GM10847 (cell line): ENCODE results near the gene DDIAS.

Source experiments
- POLR2A ChIP-seq: IDR thresholded peaks from 2 replicates; pipeline ENCODE4 v1.6.1; 2011; ENCODE audit not compliant: insufficient read length; ENCODE audit errors: extremely low read depth

The DDIAS gene

GRCh38 chr11:82900277-82901164 lies 1.0 kb upstream of the DDIAS start, which contains the start of gene PRCP:
Gene PRCP (minus strand): TSS chr11:82900430. CDS start chr11:82900402, 28 bp downstream.
- peak; percentile 78 for TF ChIP-seq POLR2A

- no peak for TF ChIP-seq POLR2A
These were observed 468 bp downstream of the DDIAS start for GRCh38 chr11:82901922-82902485.

- TF ChIP-seq POLR2A: no peak
These were observed 1.3 kb downstream of the DDIAS start for GRCh38 chr11:82902880-82903279.

- no peak for TF ChIP-seq POLR2A
These were observed 2.5 kb downstream of the DDIAS start for GRCh38 chr11:82903843-82904586.

GRCh38 chr11:82906236-82906635 lies 4.7 kb downstream of the DDIAS start:
- no peak for TF ChIP-seq POLR2A

DNA sequence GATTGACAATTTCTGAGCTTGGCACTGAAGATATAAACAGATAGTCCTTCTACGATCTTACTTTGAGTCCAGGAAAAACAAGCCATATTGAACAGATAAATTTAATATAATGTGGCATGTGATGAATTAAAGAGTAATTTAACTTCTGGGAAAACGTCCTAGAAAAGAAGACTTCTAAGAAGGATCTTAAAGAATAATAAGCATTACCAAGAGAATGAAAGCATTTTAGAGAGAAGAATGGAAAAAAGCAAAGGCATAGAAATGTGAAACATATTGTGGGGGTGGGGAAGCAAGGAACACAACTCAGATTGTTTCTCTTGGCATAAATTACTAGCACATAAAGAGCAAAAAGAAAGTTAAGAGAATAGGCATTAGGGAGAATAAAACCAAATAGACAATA lies 5.4 kb downstream of the DDIAS start:
- TF ChIP-seq POLR2A: no peak

GRCh38 chr11:82907371-82907770 lies 5.8 kb downstream of the DDIAS start:
- no peak for TF ChIP-seq POLR2A

GRCh38 chr11:82908311-82908710 lies 6.8 kb downstream of the DDIAS start:
- no peak for TF ChIP-seq POLR2A

DNA sequence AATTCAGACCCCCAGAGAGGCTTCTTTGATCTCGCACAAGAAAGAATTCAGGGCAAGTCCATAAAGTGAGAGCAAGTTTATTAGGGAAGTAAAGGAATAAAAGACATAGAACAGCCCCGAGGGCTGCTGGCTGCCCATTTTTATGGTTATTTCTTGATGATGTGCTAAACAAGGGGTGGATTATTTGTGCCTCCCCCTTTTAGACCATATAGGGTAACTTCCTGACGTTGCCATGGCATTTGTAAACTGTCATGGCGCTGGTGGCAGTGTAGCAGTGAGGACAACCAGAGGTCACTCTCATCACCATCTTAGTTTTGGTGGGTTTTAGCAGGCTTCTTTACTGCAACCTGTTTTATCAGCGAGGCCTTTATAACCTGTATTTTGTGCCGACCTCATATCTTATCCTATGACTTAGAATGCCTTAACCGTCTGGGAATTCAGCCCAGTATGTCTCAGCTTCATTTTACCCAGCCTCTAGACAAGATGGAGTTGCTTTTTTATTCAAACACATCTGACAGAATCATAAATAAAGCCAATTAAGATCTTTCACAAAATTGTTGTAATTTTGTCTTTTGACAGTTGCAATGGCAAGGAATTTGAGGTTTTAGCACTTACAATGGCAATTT lies 7.6 kb downstream of the DDIAS start:
- TF ChIP-seq POLR2A: no peak

- no peak for TF ChIP-seq POLR2A
These were observed 23.1 kb downstream of the DDIAS start for GRCh38 chr11:82924522-82925224.

GRCh38 chr11:82927264-82927880 lies 25.8 kb downstream of the DDIAS start:
- no peak for TF ChIP-seq POLR2A

GRCh38 chr11:82929121-82929520 lies 27.6 kb downstream of the DDIAS start:
- TF ChIP-seq POLR2A: no peak

DNA sequence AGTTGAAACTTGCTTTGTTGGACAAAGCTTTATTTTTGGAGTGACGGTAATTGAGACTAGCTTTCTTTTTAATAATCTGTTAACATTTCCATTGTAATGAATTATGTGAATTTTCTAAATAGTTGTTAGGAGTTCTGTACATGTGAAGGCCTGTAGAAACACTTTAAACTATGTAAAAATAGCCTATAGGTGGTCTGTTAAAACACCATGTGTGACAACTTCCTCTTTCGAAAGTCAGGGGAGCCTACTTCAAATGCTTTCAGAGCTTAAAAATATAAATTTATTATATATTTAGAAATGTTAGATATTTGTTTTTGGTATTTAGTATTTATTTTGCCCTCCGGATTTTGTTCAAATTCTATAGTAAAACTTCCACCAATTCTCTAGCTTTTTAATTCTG lies 28.7 kb downstream of the DDIAS start:
- no peak for TF ChIP-seq POLR2A

DNA sequence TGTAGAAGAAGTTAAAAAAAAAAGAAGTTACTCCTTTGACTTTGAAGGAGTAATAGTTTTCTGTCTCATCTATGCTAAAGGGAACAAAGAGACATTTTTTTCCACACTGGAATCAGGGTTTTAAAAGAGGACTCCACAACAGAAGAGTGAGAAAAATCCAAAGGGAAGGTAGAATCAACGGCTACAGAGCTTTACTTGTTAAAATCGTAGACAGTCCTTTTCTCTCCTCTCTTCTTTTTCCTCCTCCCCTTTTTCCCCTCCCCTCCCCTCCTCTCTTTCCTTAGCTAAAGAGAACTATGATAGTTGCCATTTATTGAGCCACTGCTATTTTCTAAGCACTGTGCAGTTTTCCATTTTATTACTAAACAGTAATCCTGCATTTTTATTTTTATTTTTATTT lies 29.2 kb downstream of the DDIAS start:
- no peak for TF ChIP-seq POLR2A

- TF ChIP-seq POLR2A: no peak
These were observed 31.0 kb downstream of the DDIAS start for GRCh38 chr11:82932564-82932963.

GRCh38 chr11:82936261-82936660 lies 34.7 kb downstream of the DDIAS start:
- no peak for TF ChIP-seq POLR2A
